Activated effector memory CD4-positive, alpha-beta T cell treated with anti-CD3 and anti-CD28 coated beads, Interleukin-2, amount 50 U/mL, for 16 hours (primary cell): ENCODE data around the gene PJA2.
"Not testable (repeated sequence)": the region's sequence is repeated elsewhere in the genome, so short reads cannot be mapped to it uniquely, and the experiment has no call there.

ENCODE experiments used
- DNase-seq: peaks from one replicate; pipeline ENCODE4 v3.0.0-alpha.2; 2020

PJA2 gene, protein sequence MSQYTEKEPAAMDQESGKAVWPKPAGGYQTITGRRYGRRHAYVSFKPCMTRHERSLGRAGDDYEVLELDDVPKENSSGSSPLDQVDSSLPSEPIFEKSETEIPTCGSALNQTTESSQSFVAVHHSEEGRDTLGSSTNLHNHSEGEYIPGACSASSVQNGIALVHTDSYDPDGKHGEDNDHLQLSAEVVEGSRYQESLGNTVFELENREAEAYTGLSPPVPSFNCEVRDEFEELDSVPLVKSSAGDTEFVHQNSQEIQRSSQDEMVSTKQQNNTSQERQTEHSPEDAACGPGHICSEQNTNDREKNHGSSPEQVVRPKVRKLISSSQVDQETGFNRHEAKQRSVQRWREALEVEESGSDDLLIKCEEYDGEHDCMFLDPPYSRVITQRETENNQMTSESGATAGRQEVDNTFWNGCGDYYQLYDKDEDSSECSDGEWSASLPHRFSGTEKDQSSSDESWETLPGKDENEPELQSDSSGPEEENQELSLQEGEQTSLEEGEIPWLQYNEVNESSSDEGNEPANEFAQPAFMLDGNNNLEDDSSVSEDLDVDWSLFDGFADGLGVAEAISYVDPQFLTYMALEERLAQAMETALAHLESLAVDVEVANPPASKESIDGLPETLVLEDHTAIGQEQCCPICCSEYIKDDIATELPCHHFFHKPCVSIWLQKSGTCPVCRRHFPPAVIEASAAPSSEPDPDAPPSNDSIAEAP

DNA sequence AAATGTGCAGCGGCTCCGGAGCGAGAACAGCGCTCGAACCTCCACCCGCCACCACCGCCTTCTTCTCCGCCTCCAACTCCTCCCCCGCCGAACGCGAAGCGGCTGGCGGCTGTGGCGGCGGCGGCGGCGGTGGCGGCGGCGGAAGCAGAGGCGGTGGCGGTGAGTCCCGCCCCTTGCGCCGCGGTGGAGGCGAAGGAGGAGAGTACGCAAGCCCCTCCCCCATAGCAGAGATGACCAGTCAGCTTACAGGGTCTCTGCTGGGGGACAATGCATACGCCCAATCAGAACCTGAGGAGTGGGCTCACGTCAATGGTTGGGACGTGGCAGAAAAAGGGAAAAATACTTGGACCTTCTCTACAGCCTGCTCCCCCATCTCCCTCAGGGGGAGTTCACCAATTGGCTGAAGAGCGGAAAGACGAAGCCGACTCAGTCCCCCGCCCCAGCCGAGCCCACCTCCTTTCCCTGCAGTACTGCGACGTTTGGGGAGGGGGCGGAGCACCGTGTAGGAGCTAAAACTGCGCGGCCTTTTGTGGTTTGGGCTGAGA is at the start of gene PJA2:
PJA2 (minus strand) TSS at position 131 of the 545 bp plus-strand sequence. CDS start 26,541 bp downstream, outside the sequence.
- DNase-seq, result peak; percentile 98

DNA sequence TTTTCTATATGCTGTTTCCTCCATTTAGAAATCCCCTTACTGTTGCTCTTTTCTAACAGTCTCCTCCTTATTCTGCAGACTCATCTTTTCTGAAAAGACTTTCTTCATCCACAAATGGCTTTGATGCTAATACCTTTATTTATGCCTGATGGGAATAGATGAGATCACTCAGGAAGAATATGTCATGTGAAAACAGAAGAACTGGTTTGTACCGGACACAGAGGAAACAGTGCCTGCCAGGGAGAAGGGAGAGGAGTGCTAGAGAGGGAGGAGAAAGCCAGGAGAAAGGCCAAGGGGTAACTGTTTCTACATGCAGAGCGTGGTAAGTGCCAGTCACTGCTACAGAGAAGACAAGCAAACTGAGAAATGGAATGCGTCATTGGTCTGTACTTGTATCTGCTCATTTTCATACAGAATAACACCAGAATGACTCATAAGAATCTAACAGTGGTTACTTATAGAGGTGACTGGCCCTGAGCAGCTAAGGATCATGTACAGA is 45.9 kb upstream of the PJA2 start:
- DNase-seq, result no peak

DNA sequence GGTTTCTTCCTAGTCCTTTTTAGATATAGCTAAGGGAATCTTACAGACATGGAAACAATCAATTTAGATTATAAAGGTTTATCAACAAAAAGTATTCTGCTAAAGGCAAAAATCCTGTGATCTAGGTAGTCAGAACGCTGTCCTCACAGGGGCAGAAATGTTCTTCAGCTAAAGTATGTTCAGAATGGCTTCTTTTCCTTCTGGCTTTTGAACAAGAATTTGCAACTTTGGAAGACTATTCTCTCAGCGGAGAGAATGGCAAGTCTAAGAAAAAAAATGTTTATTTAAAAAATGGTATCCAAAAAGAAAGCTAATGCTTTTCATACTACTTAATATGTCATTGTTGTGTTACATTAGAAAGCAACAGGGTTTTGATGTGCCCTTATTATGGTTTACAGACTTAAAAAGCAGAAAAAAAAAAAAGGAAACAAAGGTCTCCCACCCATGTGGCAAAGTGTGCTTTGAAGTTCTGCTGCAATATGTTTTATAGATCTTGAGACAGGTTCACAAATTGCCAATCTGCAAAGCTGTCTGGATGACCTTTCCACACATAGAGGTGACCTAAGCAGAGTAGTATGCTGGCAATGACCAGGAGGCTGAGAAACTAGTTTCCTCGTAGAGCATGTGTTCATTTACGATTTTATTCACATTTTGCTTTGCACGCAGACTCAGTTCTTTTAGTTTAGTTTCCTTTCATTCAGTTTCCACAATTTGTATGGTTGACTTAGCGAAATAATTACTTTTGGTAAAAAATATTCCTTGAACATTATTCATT is 45.1 kb upstream of the PJA2 start:
- no peak for DNase-seq

DNA sequence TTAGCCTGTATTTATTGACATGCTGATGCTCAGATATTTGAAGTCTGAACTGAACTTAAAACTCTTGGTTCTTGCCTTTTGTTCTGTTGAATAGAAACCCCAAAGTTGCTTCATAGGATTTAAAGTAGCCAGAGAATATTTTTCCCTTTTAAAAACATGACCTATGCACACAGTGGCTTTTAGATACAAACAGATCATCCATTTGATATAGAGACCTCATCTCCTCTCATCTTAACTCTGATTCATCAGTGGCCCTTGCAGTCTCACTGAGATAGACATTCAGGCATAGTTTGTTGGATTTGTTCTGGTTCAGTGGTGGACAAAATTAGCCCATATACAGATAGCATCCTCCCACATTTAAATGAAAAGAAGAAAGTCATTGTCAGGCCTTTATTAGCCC is 43.5 kb upstream of the PJA2 start:
- no peak for DNase-seq

DNA sequence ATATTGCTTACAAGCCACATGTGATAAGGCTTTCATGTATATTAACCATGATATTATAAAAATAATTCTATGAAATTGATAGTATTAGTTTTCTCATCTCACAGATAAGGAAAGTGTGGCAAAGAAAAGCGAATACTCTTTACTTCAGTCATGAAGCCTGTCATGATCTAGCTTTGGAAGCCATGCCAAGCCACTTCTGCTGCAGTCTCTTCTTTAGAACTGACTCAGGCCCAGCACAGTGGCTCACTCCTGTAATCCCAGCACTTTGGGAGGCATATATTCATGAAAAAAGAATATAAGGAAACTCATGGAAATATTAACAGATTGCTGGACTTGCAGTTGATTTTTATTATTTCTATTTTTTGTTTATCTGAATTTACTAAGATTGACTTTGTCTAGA is 42.9 kb upstream of the PJA2 start:
- DNase-seq, result no peak

DNA sequence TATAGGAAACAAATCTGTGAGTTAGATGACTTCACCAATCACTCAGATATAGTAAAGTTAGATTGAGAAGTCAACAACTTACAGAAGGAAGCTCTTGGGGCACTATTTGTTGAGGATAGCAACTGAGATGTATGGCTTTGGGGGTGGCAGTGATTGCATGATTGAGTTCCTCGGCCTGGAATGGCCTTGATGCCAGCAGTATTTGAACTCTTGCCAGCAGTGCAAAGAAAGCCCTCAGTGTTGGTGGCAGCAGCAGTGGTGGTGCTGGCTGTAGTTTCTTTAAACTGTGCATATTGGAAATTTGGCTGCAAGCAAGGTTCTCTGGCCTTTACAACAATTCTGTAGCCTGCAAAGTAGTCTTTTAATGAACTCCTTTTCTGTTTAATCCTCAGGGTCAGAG is 41.4 kb upstream of the PJA2 start:
- no peak for DNase-seq

DNA sequence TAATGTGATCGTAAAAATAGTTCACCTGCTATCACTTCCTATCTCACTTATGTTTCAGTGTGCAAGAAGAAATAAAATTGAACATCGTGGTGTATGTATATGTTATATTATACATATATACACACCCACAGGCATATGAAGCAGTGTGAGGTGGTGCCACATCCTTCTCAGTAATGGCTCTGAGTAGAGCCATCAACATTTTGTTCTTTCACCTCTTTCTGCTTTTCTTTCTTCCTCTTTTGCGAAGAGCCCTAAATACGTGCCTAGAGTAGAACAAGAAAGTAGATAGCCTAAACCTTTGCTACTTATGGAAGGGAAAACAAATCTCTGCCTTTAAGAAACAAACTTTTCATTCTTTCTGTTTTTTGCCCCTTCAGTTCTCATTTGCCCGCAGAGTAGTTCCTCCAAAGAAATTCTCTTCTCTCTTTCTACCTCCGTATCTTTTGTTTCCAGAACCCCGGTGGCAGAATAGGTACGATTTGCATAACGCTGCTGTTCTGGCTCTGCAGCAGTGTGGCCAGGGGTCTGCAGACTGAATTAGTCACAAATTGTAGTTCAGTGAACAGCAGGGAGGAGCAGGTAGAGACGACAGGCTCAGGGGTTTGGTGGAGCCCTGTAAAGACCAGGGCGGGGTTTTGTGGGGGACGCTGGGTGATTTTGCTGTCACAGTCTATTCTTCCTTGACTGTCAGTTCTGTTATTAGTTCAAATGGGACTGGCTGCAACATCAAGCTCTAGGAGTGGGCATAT is 40.5 kb upstream of the PJA2 start:
- no peak for DNase-seq

DNA sequence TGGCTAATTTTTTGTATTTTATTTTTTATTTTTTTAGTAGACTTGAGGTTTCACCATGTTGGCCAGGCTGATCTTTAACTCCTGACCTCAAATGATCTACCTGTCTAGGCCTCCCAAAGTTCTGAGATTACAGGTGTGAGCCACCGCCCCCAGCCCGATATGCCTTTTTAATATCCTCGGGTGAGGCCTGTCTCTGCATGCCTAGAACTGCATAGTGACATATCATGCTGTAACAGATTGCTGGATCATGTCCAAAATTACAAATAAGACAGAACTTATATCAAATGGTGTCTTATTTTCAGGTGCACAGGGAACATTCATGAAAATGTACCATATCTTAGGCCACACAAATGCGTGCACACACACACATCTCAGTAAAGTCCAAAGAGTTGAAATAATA is 39.1 kb upstream of the PJA2 start:
- DNase-seq, result no peak

DNA sequence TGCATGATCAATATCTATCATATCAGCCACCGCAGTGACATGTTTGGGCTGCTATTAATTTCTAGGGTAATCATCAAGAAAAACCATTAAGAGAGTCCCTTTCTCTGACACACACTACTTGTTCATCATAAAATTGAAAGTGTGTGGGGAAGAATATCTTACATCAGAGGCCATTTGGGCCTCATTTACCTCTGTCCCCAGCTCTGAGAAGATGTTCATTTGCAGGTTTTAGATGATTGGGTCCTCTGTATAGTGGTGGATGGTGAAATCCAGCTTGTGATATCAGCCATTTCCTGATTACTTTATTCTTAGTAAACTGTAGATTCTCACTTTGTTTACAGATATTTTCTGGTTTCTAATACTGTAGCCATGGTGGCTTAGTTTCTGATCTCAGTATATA is 29.8 kb upstream of the PJA2 start:
- DNase-seq, result no peak

DNA sequence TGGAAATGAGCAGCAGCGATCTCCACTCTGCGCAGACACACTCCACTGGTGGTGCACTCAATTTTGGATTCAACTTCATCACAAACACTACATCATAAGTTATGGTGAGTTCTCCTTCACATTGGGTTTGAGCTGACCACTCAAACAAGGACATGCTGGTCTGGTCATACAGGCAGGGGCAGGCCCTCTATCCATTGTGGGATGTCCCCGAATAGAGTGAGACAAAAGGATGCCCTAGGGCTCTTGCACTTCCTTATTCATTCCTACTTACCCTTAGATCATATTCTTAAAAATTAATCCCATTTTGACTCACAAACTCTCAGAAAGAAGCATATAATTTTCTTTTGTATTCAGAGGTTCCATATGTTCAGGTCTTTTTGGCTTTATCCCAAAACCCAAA is 16.3 kb upstream of the PJA2 start:
- DNase-seq, result no peak

DNA sequence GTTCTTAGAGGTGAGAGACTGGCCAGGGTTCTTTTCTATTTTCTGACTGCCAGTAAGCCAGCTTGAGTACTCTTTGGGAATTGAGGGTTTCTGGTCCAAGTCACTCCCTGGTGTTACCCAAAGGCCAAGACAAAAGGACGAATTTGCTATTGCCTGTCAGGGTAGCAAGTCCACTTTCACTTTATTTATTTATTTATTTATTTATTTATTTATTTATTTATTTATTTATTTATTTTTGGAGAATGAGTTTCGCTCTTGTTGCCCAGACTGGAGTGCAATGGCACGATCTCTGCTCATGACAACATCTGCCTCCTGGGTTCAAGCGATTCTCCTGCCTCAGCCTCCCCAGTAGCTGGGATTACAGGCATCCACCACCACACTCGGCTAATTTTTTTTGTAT is 15.7 kb upstream of the PJA2 start:
- DNase-seq, result not testable (repeated sequence)

DNA sequence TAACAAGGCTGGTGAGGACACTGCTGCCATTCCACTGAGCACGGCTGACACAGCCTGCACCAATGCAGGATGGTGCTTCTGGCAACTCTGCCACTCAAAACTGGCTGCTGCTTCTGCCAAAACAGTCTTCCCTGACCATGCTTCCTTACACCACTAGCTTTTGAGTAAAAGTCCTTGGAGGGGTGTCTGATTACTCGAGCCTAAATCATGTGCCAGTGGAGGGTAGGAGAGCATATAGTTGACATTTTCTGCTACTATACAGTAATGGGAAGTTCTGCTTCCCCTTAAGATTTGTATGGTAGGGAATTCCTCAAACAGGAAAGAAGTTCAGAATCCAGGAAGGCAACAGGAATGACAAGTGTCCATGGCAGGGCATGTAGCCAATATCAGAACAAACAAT is 12.2 kb upstream of the PJA2 start:
- DNase-seq, result no peak

DNA sequence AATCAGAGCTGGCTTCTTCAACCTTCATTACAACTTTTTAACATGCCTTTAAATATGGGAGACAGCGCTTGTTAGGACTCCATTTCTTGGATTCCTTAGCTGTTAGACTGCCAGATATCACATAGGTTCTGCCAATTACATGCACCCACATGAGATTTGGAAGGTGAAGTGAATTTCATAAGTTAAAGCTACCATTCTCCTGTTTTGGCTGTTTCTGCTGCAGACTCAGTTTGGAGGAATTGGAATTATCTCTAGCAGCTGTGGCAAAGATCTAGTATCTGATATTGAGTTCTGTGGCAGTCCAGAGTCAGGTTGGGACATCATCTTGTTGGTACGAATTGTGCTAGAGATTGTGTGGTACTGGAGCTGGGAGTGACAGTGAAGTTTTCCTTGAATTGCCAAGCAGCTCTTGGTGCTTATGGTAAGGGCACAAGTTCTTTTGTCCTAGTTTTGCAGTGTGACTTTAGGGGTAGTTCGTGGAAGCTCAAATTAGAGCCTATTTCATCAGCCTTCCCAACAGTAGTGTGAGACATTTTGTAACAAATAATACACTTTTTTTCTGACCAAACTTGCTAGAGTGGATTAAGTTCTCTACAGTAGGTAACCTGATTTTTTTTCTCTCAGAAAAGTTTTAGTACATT is 9.1 kb upstream of the PJA2 start:
- no peak for DNase-seq

DNA sequence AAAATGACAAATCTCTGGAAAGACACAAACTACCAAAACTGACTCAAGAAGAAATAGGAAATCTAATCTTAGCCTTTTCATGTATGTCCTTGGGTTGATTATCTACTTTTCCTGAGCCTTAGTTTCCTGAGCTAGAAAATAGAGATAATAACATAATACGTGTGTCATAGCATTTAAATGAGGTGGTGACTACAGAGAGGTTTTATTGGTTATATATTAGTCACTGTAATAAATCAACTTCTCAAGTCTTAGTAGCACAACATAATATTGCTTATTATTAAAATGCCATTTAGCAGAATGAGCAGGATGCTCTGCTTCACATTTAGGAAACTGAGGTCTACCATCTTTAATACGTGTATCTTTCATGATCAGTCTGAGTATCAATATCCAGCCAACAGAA is 7.1 kb upstream of the PJA2 start:
- DNase-seq, result no peak

DNA sequence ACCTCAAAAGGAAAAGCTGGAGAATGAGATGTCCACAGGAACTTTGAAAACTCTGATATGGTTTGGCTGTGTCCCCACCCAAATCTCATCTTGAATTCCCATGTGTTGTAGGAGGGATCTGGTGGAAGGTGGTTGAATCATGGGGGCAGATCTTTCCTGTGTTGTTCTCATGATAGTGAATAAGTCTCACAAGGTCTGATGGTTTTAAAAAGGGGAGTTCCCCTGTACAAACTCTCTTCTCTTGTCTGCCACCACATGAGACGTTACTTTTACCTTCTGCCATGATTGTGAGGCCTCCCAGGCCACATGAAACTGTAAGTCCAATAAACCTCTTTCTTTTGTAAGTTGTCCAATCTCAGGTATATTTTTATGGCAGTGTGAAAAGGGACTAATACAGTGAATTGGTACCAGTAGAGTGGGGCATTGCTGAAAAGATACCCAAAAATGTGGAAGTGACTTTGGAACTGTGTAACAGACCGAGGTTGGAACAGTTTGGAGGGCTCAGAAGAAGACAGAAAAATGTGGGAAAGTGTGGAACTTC is 4.2 kb upstream of the PJA2 start:
- DNase-seq, result not testable (repeated sequence)

DNA sequence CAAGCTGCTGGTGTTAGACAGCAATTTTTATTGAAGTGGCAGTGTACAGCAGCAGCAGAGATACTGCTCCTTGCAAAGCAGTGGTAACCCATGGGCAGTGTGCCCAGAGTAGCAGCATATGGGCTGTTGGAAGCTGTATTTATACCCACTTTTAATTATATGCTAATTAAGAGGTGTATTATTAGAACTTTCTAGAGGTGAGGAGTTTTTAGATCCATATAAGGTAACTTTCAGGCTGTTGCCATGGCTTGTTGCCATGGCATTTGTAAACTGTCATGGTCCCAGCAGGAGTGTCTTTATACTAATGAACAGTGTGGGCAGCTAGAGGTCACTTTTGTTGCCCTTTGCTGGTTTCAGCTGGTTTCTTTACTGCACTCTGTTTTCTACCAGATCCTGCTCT is 3.7 kb upstream of the PJA2 start:
- DNase-seq, result no peak

DNA sequence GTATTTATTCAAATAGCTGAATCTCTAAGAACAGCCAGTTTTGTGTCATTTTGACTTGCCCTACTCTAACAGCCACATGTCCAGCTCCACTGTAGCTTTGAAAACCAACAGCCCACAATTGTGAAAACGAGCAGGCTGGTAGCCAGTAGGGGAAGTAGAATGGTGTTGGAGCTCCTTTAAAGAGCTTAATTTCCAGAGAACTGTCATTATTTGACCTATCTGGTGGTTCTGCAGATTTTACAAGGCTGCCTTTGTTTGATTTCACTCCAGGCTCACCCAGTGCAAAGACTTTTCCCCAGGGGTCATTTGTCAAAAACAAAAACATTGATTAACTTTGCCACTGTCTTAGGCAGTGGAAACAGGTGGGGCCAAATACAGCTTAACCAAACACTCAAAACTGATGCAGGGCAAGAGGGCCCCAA is 3.2 kb upstream of the PJA2 start:
- no peak for DNase-seq

DNA sequence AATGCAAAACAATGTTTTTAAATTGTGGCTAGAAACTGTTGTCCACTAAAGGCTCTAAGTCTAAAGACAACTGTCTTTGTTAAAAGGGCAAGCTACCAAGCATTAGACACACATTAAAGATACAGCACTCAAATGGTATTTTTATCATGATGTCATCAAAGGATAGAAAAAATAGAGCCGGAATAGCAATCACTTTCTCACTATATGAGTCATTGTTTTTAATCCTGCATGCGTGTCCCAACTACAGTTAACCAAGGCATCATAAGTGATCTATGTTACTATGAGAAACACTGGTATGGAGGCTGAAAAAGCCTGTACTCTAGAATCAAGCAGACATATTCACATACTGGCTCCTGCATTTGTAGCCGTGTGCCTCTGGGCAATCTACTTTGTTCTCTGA is 1.9 kb upstream of the PJA2 start:
- no peak for DNase-seq

DNA sequence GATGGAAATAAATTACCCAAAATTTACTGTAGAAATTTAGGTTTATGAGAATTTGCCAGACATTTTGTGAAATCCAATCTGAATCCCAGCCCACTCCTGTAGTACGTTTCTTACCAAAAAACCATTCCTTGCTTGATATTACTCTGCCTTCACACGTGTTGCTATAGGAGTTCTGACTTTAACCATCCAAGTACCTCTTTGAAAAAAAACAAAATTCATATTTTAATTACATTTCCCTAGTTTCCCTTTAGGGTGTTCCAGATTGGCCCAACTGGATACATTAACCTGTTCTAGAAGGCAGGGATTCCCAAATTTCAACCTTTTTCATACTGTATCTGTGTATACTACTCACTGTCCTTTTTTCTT is 1.4 kb upstream of the PJA2 start:
- DNase-seq, result no peak

DNA sequence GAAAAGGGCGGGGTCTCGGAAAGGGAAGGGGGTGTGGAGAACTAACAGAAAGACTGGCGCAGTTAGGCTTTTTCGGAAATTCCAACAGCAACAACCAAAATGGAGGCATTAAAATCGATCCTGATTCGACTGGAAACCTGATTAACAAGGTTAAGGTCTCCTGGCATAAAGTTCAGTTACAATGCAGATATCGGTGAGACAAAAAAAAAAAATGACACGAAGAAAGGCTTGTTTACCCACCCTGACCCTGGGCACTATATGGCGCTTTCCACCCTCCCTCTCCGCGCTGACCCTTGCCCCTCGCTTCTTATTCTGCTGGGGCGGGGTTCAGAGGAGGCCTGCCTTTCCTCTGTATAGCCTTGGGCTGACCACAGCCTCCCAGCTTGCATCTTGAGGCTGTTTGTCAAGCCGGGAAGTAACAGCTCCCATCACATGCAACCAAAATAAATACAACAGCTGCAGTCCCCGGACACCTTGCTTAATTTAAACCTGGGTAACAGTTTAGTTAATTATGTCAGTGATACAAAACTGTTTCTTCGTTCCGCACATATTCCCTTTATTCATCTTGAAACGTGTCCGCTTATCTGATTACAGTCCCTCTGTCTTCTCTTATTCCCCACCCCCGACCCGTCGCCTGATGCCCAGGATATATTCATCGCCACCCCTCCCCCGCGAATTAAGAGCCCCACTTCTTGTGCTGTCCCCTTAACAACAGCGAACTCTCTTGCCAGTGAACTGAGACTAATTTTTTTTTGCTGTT is 795 bp upstream of the PJA2 start:
- peak; percentile 79 for DNase-seq
